ENCODE results near the gene VAT1L.
"Not testable (repeated sequence)": the region's sequence is repeated elsewhere in the genome, so short reads cannot be mapped to it uniquely, and the experiment has no call there.

Gene VAT1L

DNA sequence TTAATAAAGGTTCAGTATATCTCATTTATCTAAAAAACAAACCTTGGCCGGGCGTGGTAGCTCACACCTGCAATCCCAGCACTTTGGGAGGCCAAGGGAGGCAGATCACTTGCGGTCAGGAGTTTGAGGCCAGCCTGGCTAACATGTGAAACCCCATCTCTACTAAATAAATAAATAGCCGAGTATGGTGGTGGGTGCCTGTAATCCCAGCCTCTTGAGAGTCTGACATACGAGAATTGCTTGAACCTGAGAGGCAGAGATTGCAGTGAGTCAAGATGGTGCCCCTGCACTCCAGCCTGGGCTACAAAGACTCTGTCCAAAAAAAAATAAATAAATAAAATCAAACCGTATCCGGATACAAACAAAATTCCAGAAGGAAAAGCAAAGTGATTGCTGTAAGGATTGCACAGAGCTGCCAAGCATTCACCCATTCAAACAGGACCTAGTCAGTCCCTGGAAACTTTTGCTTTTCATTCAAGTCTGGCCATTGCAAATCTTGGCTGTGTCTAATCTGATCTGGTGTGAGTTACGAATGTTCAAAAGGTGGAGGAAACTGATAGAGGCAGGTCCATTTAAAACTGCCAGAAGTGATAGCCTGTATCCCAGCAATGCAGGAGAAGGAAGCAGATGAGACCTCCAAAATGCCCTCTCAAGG lies 131.5 kb downstream of the VAT1L start:
- no peak for ATAC-seq
- Mint-ChIP-seq H3K9me3 (no peaks in the 10 kb centered on the region), H3K27ac (no peak overlapping the region), H3K27me3 (no peaks in the 10 kb centered on the region), H3K36me3 (no peaks in the 10 kb centered on the region), H3K4me1 (no peaks in the 10 kb centered on the region), H3K4me3 (no peak overlapping the region)

DNA sequence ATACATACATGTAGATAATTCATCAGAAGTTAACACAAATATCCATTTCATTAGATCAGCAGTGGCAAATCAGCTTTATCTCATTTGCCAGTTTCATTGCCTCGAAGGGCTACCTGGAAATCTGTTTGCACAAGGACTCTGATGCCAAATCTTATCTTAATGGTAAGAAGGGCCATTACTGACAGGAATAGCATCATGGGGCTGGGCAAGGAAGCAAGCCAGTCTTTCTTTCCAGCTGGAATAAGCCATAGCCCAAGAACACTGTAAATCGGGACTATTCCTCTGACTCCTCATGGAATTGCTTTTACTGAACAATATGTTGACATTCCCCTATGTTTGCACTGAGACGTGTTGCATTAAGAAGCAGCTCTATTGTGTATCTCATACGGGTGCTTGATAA lies 132.6 kb downstream of the VAT1L start:
- H3K4me1 Mint-ChIP-seq = no peaks in the 10 kb centered on the region

DNA sequence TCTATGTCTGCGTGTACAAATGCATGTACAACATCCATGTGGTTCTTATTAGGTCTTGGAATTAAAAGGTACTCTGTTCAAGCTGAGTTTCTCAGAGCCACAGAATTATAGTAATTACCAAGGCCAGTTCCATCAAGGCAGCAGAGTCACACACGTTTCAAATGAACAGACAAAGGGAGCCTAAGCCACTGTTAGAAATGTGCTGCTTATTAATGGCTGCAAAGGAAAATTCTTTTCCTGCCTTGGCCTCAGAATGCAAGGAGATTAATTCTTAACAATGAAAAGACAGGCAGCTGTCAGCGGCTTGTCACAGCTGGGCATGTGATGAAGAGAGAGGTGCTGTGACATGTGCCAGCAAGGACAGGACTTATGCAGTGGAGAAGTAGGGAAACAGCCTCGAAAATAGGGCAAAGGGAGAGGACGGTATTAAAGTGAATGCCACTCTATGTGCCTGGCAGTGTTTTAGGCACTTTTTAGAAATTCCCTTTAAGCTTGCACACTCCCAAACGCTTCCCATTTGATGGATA lies 133.9 kb downstream of the VAT1L start:
- Mint-ChIP-seq H3K9me3 (no peaks in the 10 kb centered on the region), H3K4me3 (no peak overlapping the region), H3K27ac (no peak overlapping the region), H3K27me3 (no peaks in the 10 kb centered on the region), H3K36me3 (no peaks in the 10 kb centered on the region), H3K4me1 (no peaks in the 10 kb centered on the region)
- ATAC-seq = no peak

More for the DNA sequence above, 132.6 kb downstream of the VAT1L start:
- Mint-ChIP-seq H3K36me3 (no peaks in the 10 kb centered on the region), H3K9me3 (no peaks in the 10 kb centered on the region), H3K4me3 (no peak overlapping the region), H3K27me3 (no peaks in the 10 kb centered on the region), H3K27ac (no peak overlapping the region)
- ATAC-seq = no peak

DNA sequence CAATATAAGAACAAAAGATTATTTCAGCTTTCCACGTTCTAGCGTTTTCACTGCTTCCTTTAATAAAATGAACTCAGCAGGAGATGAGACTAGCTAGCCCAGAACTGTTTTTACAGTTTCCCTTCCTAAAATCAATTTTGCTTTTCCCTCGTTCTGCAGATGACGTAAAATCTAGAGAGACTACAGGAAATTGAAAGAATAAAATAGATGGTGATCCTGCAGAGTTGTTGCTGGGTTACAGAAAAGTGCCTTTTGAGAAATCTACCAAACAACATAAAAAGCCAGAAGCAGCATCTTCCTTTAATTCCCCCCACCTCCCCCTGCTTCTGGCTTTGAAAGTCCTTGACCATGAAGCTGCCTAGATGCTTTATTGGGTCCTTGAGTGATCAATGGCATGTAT lies 137.2 kb downstream of the VAT1L start:
- Mint-ChIP-seq H3K9me3 (no peaks in the 10 kb centered on the region), H3K4me1 (no peaks in the 10 kb centered on the region), H3K4me3 (no peak overlapping the region), H3K27ac (no peak overlapping the region), H3K36me3 (no peaks in the 10 kb centered on the region), H3K27me3 (no peaks in the 10 kb centered on the region)
- no peak for ATAC-seq

DNA sequence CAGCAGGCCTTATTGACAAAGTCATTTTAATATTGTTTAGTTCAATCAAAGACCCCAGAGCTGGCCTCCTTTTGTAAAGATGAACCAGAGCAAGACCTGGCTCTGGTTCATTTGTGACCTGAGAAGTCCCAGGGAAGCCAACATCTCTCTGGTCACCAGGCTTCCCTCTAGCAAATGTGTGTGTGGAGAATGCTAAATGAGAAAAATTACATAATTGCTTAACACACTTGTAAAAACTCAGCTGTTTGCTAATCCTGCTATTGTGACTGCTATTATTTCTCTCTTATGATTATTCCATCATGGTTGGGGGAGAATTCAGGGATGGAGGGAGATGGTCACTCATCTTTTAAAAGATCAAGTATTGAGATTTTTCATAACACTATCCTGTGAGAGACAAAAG lies 139.7 kb downstream of the VAT1L start:
- no peaks in the 10 kb centered on the region for H3K36me3 Mint-ChIP-seq
- no peak overlapping the region for H3K4me3 Mint-ChIP-seq
- no peak for ATAC-seq
- H3K27me3 Mint-ChIP-seq = no peaks in the 10 kb centered on the region
- H3K9me3 Mint-ChIP-seq = no peaks in the 10 kb centered on the region
- H3K27ac Mint-ChIP-seq = no peak overlapping the region
- no peaks in the 10 kb centered on the region for H3K4me1 Mint-ChIP-seq

DNA sequence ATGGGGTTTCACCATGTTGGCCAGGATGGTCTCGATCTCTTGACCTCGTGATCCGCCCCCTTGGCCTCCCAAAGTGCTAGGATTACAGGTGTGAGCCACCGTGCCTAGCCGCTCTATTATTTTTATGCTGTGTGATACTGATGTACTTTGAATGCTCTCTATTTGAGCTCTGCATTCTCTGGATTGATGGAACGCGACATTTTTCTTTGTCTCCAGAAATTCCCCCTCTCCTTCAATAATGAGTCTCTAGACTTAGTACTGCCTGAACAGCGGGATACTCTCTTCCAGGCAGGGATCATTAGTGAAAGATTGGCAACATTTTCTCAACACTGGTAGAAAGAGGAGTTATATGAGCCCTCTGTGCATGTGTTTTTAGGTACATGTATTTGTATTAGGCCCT lies 140.6 kb downstream of the VAT1L start:
- H3K4me3 Mint-ChIP-seq = no peak overlapping the region
- H3K27ac Mint-ChIP-seq = no peak overlapping the region
- no peaks in the 10 kb centered on the region for H3K27me3 Mint-ChIP-seq
- H3K9me3 Mint-ChIP-seq = peaks cover 3% of the 10 kb centered on the region
- no peaks in the 10 kb centered on the region for H3K4me1 Mint-ChIP-seq
- ATAC-seq = no peak
- H3K36me3 Mint-ChIP-seq = no peaks in the 10 kb centered on the region

DNA sequence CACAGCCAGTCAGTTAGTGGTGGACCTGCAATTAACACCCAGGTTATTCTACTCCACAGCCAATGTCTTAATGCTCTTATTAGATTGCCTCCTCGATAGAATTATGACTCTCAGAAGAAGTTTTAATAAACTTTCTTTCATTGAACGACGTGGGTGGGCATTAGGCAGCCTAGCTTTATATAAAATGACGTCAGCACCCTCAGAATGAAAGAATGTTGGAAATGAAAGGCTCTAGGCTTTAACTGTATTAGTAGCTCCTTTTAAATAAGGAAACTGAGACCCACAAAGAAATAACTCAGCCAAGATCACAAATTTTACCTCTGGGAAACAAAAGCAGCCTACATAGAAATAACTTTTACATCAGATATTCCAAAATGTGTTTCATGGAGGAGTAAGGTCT lies 142.7 kb downstream of the VAT1L start:
- Mint-ChIP-seq H3K27ac (no peak overlapping the region), H3K4me1 (no peaks in the 10 kb centered on the region), H3K4me3 (no peak overlapping the region), H3K36me3 (no peaks in the 10 kb centered on the region), H3K9me3 (peaks cover 3% of the 10 kb centered on the region), H3K27me3 (no peaks in the 10 kb centered on the region)
- ATAC-seq = no peak

DNA sequence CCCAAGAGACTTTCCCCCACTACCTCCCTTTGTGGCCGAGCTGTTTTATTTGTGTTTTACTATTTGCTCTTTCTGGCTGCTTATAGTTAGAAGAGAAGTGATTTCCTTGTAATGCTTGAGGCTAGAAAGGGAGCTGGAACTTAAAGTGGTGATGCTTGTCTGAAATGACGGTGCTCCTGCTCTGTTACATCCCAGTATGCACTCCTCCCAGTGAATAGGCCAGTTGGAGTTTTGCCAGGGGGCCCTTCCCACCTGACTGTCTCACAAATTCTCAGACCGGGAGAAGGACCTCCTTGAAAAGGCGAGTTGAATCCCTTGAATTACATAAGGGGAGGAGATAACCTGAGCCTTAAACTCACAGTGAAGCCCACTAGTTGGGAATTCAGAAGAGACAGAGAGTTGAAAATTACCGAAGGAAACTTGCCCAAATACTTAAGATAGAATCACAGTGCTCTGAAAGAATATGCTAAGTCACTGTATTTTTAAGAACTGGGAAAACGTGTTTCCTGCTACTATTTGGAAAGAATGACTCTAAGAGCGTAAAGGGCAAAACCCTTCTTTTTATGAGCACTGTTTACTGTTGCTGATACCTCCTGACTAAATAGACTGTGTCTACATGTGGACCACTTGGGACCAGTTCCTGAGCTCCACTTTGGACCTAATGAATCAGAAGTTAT lies 149.2 kb downstream of the VAT1L start:
- no peak overlapping the region for H3K4me3 Mint-ChIP-seq
- no peaks in the 10 kb centered on the region for H3K27me3 Mint-ChIP-seq
- H3K36me3 Mint-ChIP-seq = no peaks in the 10 kb centered on the region
- ATAC-seq = no peak
- H3K4me1 Mint-ChIP-seq = no peaks in the 10 kb centered on the region
- peaks cover 3% of the 10 kb centered on the region for H3K9me3 Mint-ChIP-seq
- no peak overlapping the region for H3K27ac Mint-ChIP-seq

DNA sequence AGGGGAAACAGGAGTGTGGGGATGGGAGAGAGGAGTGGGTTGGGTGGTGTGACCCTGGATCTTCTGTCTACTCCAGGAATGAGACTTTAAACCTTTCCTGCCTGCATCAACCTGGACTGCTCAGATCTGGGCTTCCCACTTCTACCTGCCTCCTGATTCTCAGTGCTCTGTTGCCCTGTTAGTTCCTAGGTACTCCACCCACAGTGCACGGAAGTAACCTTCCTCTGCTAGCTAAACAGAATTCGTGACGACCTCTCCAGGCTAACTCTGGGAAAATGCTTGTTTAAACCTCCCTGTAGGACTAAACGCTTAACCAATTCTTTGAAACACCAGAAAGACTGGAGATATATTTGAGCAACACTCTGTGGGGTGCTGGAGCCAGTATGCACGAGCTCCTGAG lies 150.5 kb downstream of the VAT1L start:
- Mint-ChIP-seq H3K4me1 (no peaks in the 10 kb centered on the region), H3K4me3 (no peak overlapping the region), H3K9me3 (no peaks in the 10 kb centered on the region), H3K27ac (no peak overlapping the region), H3K36me3 (no peaks in the 10 kb centered on the region), H3K27me3 (no peaks in the 10 kb centered on the region)
- ATAC-seq = no peak

DNA sequence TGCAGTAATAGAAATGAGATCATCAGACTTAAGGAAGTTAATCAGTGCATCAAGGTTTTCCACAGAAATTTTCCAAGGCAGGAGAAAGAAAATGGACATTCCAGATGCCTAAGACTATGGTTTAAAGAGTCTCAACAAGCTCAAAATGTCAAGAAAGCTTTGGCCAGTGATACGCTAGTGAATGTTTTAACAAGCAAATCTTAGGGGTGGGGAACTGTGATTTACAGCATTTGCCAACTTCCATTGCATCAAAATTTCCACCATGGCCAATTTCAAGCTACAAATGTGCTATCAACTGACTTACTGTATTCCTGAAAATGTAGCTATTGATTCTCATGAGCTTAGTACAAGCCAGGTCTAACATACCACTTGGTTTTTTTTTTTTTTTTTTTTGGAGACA lies 151.6 kb downstream of the VAT1L start:
- H3K27ac Mint-ChIP-seq = no peak overlapping the region

DNA sequence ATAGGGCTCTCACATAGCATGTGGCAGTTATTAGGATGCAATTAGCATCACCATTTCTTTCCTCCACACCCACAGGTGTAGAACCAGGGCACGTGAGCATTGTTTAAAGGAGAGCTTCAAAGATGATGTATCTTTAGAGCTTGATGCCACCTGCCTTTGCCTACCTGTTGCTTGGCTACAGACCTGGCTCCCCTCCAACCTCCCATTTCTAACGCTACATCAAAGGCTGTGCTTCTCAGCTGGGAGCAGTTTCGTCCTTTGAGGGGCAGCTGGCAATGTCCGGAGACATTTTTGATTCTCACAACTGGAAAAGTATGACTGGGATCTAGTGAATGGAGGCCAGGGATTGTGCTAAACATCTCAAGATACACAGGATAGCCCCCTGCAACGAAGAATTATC lies 155.4 kb downstream of the VAT1L start:
- Mint-ChIP-seq H3K27me3 (peaks cover 16% of the 10 kb centered on the region), H3K4me3 (no peak overlapping the region), H3K4me1 (no peaks in the 10 kb centered on the region), H3K36me3 (no peaks in the 10 kb centered on the region), H3K9me3 (no peaks in the 10 kb centered on the region), H3K27ac (no peak overlapping the region)
- ATAC-seq = no peak

More for the DNA sequence above, 151.6 kb downstream of the VAT1L start:
- no peaks in the 10 kb centered on the region for H3K4me1 Mint-ChIP-seq
- no peak for ATAC-seq
- H3K4me3 Mint-ChIP-seq = no peak overlapping the region
- H3K27me3 Mint-ChIP-seq = no peaks in the 10 kb centered on the region
- no peaks in the 10 kb centered on the region for H3K9me3 Mint-ChIP-seq
- no peaks in the 10 kb centered on the region for H3K36me3 Mint-ChIP-seq

DNA sequence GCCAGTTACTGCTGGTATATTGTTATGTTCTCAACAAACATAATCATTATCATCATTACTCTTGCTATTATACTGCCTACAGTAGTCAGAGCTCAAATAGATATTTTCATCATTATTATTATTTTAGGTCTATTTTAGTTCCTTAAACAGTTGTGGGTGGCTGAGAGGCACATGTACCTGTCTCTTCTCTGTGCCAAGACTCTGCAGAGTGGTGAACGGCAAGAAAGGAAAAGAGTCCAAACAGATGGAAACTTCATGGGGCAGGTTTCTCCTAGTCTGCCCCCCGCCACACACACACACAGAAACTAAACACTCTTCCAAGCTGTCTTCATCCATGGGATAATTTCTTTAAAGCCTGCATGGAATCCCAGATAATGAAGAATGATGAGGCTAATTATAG lies 156.3 kb downstream of the VAT1L start:
- Mint-ChIP-seq H3K36me3 (no peaks in the 10 kb centered on the region), H3K9me3 (no peaks in the 10 kb centered on the region), H3K27me3 (peaks cover 22% of the 10 kb centered on the region), H3K27ac (no peak overlapping the region), H3K4me3 (no peak overlapping the region), H3K4me1 (no peaks in the 10 kb centered on the region)
- ATAC-seq = no peak

DNA sequence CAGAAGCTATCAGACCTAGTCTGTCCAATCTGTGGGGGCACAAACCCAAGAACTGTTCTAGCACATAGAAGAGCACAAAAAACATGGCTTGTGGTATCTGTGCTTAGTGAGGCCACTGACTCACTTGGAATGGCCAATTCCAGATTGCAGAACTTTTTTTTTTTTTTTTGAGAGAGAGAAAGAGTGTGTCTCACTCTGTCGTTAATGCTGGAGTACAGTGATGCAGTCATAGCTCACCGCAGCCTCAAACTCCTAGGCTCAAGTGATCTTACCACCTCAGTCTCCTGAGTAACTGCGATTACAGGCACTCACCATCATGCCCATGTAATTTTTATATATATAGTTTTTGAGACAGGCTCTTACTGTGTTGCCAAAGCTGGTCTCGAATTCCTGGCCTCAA lies 156.8 kb downstream of the VAT1L start:
- H3K4me1 Mint-ChIP-seq = no peaks in the 10 kb centered on the region
- no peaks in the 10 kb centered on the region for H3K36me3 Mint-ChIP-seq
- H3K27ac Mint-ChIP-seq = no peak overlapping the region

DNA sequence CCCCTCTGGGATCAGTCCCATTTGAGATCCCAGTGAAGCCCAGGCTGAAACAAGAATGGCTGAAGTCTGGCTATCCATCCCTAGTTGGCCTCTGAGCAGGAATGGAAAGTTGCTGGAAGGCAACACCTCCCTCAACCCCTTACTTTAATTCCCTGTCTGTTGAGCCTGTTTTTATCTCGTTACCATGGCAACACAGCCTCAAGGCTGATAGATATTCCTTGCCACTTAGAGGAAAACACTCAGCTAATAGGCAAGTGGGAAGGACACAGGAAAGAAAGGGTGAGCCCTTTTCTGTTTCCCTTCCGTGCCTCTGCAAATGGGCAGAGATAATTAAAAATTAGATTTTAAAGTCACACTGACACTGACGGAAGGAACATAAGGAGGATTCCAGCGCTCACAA lies 158.5 kb downstream of the VAT1L start:
- Mint-ChIP-seq H3K4me1 (no peaks in the 10 kb centered on the region), H3K9me3 (no peaks in the 10 kb centered on the region), H3K27me3 (peaks cover 33% of the 10 kb centered on the region), H3K4me3 (no peak overlapping the region), H3K27ac (no peak overlapping the region), H3K36me3 (no peaks in the 10 kb centered on the region)
- ATAC-seq = no peak

More for the DNA sequence above, 156.8 kb downstream of the VAT1L start:
- no peak for ATAC-seq
- Mint-ChIP-seq H3K27me3 (peaks cover 22% of the 10 kb centered on the region), H3K4me3 (no peak overlapping the region), H3K9me3 (no peaks in the 10 kb centered on the region)

DNA sequence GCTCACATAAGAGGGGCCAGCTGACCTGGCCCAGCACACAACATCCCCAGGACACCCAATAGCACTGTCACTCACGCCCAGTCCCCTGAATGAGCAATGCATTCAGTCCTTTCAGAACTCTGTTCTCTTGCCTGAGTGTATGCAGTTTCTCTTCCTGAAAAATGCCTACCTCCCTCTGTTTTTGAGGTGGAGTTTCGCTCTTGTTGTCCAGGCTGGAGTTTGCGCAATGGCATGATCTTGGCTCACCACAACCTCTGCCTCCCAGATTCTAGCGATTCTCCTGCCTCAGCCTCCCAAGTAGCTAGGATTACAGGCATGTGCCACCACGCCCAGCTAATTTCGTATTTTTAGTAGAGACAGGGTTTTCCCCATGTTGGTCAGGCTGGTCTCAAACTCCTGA lies 159.2 kb downstream of the VAT1L start:
- not testable (repeated sequence) for H3K27ac Mint-ChIP-seq, ATAC-seq, H3K4me1 Mint-ChIP-seq, H3K4me3 Mint-ChIP-seq, H3K9me3 Mint-ChIP-seq, H3K36me3 Mint-ChIP-seq
- peaks cover 34% of the 10 kb centered on the region for H3K27me3 Mint-ChIP-seq

DNA sequence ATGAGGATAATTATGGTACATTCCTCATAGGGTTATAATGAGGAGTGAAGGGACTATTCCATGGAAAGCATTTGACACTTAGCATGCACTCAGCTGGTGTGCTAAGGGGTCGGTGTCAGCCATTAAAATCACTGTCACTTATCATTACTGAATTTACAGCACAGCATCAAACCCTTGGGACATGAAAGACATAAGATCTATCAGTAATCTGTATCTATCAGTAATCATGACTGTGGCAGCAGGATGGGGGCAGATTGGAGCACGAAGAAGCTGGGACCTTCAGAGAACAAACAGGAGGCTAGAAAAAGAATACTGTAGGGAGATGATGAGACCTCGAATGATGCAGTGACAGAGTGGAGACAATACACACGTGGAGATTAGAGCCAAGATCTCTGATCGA lies 160.5 kb downstream of the VAT1L start:
- no peak for ATAC-seq
- Mint-ChIP-seq H3K36me3 (no peaks in the 10 kb centered on the region), H3K9me3 (no peaks in the 10 kb centered on the region), H3K27ac (no peak overlapping the region), H3K4me1 (no peaks in the 10 kb centered on the region), H3K27me3 (peaks cover 34% of the 10 kb centered on the region), H3K4me3 (no peak overlapping the region)

All from stimulated activated memory B cell treated with anti-CD40 and anti-IgM and Interleukin-4, amounts not matched to agents 10 μg/mL and 1 μg/mL and 100 μg/mL, for 72 hours (primary cell).